TTC549 (cell line): ENCODE measurements around the gene ANKRD44.
"Not testable (repeated sequence)": the region's sequence is repeated elsewhere in the genome, so short reads cannot be mapped to it uniquely, and the experiment has no call there.

Experiments used
- FAIRE-seq: peaks from 2 replicates; lab custom pipeline; 2012; peaks lifted over from hg19 to GRCh38; lab: Jason Lieb, UNC

Gene ANKRD44

DNA sequence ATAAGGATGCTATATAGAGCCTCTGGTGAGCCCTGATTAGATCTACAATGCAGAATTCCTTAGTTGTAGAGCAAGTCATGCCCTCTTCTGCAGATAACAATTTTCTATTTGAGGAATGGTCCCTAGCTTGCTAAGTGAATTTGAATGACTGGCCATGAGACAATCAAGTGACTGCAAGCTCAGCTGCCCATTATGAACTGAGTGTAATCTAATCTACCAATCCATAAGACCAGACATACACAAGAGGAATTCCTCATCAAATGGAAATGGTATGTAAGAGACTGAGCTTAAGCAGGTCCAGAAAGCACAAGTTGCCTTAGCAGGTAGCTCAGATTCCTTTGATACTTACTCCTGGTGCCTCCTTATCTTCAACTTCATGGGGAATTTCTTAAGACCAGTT, 4.8 kb upstream of the ANKRD44 start:
- no peak for FAIRE-seq

DNA sequence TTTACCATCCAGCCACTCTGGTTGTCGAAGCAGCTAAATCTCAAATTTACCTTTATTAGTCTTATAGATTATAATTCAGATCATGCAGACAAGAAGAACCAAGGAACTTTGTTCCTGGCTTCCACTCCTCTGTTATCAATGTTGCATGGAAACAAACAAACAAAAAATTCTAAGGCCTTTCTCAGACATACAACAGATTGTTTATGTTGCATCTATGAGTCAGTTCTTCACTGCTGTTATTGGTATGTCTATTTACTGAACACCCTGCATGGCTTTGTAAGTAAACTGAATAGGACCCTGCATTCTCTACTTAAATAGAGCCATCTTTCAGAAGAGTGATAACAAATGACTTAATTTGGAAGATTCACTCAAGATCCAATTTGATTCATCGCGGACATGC, 1.6 kb upstream of the ANKRD44 start:
- FAIRE-seq: no peak

GRCh38 chr2:197311421-197312033, 947 bp upstream of the ANKRD44 start:
- no peak for FAIRE-seq

DNA sequence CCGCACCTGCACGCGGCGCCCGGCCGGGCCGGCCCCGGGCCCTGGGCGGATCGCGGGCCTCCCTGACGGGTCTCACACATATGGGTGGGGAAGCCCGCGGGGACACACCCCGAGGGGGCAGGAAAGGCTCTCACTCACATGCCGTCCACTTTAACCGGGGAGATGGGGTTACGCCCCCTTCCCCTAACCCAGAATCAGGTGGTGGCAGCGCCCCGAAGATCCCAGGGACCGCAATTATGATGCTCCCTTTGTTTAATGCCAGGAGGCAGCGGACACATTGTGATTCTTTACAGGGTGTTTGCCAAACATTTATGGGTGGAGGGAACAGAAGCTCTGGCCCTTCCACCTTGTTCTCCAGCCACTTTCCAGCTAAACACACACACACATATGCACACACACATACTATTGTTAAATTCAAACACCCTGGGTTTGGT, 424 bp upstream of the ANKRD44 start:
- FAIRE-seq: no peak

DNA sequence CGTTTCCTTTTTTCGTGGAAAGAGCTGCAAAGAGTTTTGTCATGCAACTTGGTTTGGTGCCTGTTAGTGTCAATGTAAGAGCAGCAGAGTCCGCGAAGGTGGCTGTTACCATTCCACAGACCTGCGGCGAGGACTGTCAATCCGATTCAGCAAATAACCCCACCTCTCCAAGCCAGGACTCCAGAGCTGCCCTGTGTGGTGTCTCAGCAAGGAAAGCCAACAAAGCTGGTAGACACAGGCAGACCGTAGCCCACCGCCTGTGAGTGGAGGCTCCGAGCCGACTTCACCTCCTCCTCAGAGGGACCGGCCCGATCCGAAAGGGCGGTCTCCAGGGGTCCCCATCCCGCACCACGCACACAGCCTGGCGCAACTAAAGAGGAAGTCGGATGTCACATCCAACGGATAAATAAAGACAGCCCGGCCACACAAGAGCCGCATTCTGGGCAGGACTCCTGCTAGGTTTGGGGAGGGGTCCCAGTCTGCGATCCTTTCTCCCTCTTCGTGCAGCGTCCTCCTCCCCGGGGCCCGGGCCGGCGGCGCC, 819 bp downstream of the ANKRD44 start:
- no peak for FAIRE-seq

DNA sequence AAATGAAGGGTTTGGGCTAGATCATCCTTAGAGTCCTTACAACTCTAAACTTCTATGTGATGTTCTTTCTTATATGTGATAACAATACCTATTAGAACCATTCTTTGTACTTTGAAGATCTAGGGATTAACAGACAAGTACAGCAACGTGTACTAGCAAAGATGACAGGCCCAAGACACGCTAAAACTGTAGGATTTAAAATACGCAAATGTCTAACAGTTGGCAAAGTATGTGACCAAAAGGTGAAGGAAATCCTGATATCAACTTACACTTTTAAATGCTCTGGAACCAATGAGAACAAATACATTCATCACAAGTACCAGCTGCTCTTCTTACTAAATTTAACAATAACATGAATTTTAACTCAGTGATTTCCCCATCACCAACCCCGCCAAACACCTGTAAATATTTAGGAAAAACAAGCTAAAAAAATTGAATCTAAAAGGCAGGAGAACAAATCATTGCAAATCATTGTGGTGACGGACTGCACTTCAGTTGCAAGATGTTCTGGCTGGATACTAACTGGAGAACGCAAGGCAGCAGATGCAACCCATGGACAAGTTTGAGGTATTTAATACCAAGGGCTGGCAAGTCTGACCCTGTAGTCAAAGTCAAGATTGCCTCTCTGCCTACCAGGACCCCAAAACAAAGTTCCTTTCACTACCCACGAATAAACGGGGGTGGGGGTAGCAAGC, 1.4 kb downstream of the ANKRD44 start:
- FAIRE-seq: no peak

DNA sequence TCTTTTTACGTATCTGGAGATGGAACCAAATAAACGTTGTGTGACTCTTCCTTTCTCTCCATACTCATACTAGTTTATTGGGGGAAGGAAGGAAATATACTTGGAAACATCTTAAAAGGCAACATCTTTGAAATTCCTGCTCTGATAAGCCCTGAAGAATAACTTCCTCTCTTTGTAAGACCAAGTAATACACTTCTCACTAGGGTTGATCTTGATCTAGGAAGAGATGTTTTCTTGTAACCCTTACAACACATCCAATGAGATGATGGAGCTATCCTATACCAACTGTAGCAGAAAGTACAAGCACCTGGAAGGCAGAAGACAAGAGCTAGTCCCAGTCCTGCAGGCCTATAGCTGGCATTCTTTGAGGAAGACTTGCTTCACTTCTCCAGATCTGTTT, 2.0 kb downstream of the ANKRD44 start:
- no peak for FAIRE-seq

- no peak for FAIRE-seq
Measured at GRCh38 chr2:197307933-197308521, 2.6 kb downstream of the ANKRD44 start.

DNA sequence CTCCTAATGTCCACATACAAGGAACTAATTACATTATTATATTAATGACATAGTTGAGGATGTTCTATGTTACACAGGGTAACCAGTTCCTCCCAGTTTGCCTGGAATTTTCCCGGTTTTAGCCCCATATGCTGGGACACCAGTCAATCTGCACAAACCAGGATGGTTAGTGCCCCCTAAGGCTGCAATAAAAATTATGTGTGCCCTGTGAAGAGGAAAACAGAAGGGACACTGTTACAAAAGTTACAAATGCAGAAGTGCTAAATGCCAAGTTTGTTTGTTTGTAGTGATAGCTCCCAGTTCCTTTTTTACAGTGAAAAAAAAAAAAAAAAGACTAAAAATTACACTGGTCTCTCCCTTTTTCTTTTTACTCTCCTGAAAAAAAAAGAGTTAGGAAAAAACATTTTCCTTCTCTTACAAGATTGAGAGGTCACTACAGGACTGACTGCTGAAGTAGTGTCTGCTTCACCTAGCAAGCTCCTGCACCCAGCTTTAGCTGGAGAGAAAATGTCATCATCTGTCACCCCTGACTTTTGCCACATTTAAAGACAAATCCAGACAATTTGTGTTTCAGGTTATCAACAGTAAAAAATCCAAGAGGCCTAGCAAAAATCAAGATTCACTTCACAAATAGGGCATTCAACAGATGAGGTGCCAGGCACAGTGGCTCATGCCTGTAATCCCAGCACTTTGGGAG, 3.2 kb downstream of the ANKRD44 start:
- FAIRE-seq: no peak

DNA sequence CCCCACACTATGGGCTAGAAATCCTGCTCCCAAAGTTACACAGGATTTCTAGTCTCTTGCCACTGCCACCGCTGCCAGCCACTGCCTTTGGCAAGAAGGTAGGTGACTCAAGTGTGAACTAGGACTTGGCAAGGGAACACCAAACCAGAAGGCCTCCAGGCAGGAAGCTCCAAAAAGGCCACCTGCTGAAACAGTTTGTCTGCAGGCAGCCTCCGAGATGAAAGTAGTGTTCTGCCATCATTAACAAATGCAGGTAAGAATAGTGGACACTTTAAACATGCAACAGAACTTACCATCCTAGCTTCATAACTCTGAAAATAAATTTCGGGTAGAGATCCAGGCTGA, 3.9 kb downstream of the ANKRD44 start:
- no peak for FAIRE-seq

- no peak for FAIRE-seq
Measured at GRCh38 chr2:197306024-197306695, 4.4 kb downstream of the ANKRD44 start.

DNA sequence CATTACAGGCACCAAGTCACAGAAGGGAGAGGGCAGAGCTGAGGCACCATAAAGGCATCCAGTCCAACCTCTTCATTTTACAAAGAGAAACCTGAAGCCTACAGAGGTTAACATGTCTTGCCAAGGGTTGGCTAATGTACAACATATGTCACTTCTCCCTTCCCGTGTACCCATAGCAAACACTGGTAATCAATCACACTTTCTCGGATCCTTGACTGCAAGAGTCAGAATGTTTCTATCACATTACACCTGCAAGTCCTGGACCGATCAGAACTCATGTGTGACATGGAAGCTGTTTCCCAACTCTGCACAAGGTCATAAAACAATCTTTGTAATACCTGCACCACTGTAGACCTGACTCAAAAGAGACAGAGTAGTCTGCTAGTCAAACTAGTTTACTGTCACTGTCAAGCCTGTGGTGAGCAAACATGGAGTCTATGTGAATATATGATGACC, 6.0 kb downstream of the ANKRD44 start:
- no peak for FAIRE-seq

GRCh38 chr2:197300139-197300538, 10.4 kb downstream of the ANKRD44 start:
- FAIRE-seq: no peak

DNA sequence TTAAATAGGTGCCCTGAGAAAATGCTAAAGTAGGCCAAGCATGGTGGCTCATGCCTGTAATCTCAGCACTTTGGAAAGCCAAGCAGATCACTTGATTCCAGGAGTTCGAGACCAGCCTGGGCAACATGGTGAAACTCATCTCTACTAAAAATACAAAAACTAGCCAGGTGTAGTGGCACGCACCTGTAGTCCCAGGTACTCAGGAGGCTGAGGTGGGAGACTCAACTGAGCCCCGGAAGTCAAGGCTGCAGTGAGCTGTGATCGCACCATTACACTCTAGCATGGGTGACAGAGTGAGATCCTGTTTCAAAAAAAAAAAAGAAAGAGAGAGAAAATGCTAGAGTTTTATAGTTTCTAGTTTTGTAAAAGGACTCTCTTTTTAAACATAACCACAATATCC, 12.0 kb downstream of the ANKRD44 start:
- FAIRE-seq: no peak

DNA sequence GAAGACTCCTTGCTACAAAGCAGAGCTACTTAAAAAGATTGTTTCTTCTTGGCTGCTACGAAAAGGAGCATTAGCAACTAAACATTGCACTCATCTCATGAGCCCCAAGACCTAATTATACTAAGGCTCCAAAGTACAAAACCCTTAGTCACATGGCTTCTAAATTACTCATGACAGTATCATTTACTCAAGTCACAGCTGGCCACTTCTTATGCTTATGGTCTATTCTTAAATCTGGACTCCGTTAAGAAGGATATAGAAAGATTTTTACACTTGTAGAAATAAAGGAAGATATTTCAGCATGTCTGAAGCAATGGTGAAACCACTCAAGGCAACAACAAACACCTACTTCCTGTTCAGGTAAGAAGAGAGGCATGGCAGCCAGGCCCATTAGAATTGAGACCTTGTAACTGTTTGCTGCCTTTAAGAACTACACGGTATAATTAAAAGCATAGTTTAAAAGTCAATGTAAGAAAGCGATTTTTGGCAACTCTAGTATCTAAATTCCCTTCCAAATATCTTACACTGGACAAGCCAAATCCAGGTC, 12.7 kb downstream of the ANKRD44 start:
- no peak for FAIRE-seq

- no peak for FAIRE-seq
Measured at GRCh38 chr2:197297266-197297665, 13.3 kb downstream of the ANKRD44 start.

DNA sequence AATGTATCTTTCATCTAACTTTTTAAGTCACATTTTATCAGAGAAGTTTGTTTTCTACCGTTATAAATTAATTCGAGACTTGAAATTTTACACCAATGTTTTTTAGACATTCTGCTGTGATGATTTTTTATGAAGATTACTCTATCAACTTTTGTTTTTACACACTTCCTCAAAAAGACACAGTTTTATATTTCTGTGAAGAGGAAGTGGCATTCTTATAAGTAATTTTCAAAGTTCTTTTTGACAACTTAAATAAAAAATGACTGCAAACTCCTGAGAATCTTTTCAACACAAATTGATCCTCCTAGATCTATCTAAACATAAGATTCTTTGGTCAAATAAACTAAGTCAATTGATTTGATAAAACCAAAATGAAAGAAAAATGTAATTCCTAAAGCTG, 13.7 kb downstream of the ANKRD44 start:
- no peak for FAIRE-seq

DNA sequence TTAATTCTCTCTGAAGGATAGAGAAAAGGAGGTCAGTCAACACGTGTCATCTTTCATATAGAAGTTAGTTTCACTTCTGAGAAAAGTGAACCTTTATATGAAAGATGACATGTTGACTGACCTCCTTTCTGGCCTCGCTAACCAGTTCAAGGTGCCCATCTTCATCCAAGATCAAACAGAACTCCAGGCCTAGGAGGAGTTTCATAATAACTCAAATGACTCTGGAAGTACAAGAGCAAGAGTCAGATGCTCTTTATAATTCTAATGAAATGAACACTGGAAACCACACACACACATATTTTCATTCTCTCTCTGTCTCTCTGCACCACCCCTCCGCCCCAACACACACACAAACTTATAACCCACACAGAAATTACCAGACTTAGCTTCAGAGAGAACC, 16.3 kb downstream of the ANKRD44 start:
- no peak for FAIRE-seq

GRCh38 chr2:197293252-197294007, 17.1 kb downstream of the ANKRD44 start:
- no peak for FAIRE-seq

DNA sequence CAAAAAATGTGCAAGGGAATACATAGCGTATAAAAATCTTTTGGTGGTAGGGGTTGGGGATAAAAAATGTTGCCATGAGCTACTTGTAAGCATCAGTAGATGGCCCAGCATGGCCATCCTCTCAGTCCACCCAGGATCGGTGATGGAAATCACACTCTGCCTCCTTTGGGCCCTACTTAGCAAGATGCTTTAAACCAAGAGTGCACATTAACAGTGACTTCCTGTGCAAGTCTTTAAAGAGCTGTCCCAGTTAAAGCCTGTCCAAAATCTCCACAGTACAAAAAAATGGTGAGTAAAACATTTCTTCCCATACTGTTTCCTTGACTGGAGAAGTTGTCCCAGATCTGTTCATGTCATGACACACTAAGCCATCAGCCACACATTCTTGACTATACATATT, 18.0 kb downstream of the ANKRD44 start:
- no peak for FAIRE-seq

- FAIRE-seq: not testable (repeated sequence)
Measured at GRCh38 chr2:197287596-197287932, 23.0 kb downstream of the ANKRD44 start.
